K562 (cell line): ENCODE data around the gene NFYC. TPM values are rescaled to one million over a fixed set of nuclear protein-coding genes. Genes with fewer than 3 reads are reported as not detected.
A peak's percentile ranks its signal among the peaks of the same experiment; 100 is the strongest.

Experiments used
- ATAC-seq: fragments of 200-7000 bp; cut with Tn5 transposase; 3 replicates; pipeline ENCODE4 v1.9.1; 2020; ENCODE audit warnings: moderate library complexity
- BruUV-seq: library from RNA; stranded (reverse); fragments of 400-500 nt; replicated peaks from 2 replicates; lab custom pipeline; 2021; lab: Mats Ljungman, UMichigan
- CTCF ChIA-PET: fragments of 300-600 bp; formaldehyde crosslinking; extraction: SDS; loops from one replicate; lab custom pipeline; 2021; ENCODE audit warnings: low intra/inter-chr PET ratio; lab: Yijun Ruan, JAX
- POLR2A ChIA-PET: fragments of 300-600, 350-650 bp; sonication (Branson Sonifier 250); formaldehyde crosslinking; extraction: SDS; loops from one replicate; lab custom pipeline; 2021; ENCODE audit warnings: antibody characterized with exemption, inconsistent platforms; lab: Yijun Ruan, JAX
- DNase-seq, 4 experiments: peaks; one replicate each; pipeline versions ENCODE4 v3.0.0 to v3.0.0-alpha.2; 2011 to 2018; ENCODE audit warnings: low spot score in 3 of 4, mixed read lengths in 3 of 4; ENCODE audit errors: extremely low read depth in 1 of 4
- FAIRE-seq: peaks from 2 replicates; lab custom pipeline; 2011; peaks lifted over from hg19 to GRCh38; lab: Jason Lieb, UNC
- H2AFZ ChIP-seq: 2 replicates; pipeline ENCODE4 v1.6.0; 2011; ENCODE audit warnings: low read depth, low read length, control low read depth, inconsistent platforms
- H3K27ac ChIP-seq: fragments of 200-600 bp; 3 replicates; pipeline ENCODE4 v1.8.0; 2011; ENCODE audit warnings: low read depth, mild to moderate bottlenecking, control low read depth, inconsistent platforms, low read length, moderate library complexity, mixed read lengths; ENCODE audit errors: extremely low read depth
- H3K27me3 ChIP-seq, 2 experiments: fragments of 300-600 bp in 1 of 2; 2 replicates in 1 of 2; 3 replicates in 1 of 2; pipeline versions ENCODE4 v1.6.0 to v1.8.0; 2011; ENCODE audit warnings: inconsistent platforms in 2 of 2, low read length in 2 of 2, mild to moderate bottlenecking in 1 of 2, mixed read lengths in 1 of 2, moderate library complexity in 1 of 2; ENCODE audit not compliant: control insufficient read depth in 2 of 2, insufficient read depth in 2 of 2
- H3K36me3 ChIP-seq: fragments of 300-600 bp; 3 replicates; pipeline ENCODE4 v1.8.0; 2011; ENCODE audit warnings: mild to moderate bottlenecking, low read length, inconsistent platforms; ENCODE audit not compliant: control insufficient read depth, insufficient read depth
- H3K4me1 ChIP-seq, 2 experiments: fragments of 200-600 bp in 1 of 2; replicated peaks in 1 of 2; 2 replicates in 1 of 2; 3 replicates in 1 of 2; pipeline versions ENCODE4 v1.5.1 to v1.8.0; 2011; ENCODE audit warnings: inconsistent platforms in 2 of 2, low read length in 2 of 2, mild to moderate bottlenecking in 1 of 2, mixed read lengths in 1 of 2, moderate library complexity in 1 of 2; ENCODE audit not compliant: control insufficient read depth in 2 of 2, insufficient read depth in 2 of 2
- H3K4me2 ChIP-seq: 2 replicates; pipeline ENCODE4 v1.6.1; 2011; ENCODE audit warnings: low read length, control low read depth, inconsistent platforms, mixed read lengths; ENCODE audit not compliant: insufficient read depth
- H3K4me3 ChIP-seq: fragments of 200-600 bp; sonication (generic), shearing (Covaris generic); 2 replicates; pipeline ENCODE4 v1.5.1; 2016; ENCODE audit warnings: control low read depth, inconsistent platforms
- H3K79me2 ChIP-seq: fragments of 200-600 bp; 3 replicates; pipeline ENCODE4 v1.8.0; 2011; ENCODE audit warnings: low read length, inconsistent platforms; ENCODE audit not compliant: control insufficient read depth, insufficient read depth
- H3K9ac ChIP-seq, 2 experiments: 2 replicates each; pipeline versions ENCODE4 v1.6.0 to v1.6.1; 2011; ENCODE audit warnings: low read depth in 2 of 2, low read length in 2 of 2, control low read depth in 1 of 2, inconsistent platforms in 1 of 2, mild to moderate bottlenecking in 1 of 2, mixed read lengths in 1 of 2; ENCODE audit not compliant: insufficient read depth in 1 of 2
- H3K9me1 ChIP-seq: one replicate; pipeline ENCODE4 v1.6.0; 2011; ENCODE audit warnings: inconsistent platforms, mild to moderate bottlenecking, low read length, moderate library complexity; ENCODE audit not compliant: control insufficient read depth, insufficient read depth
- H3K9me3 ChIP-seq: replicated peaks from 2 replicates; pipeline ENCODE4 v1.5.1; 2011; ENCODE audit warnings: low read depth, low read length, inconsistent platforms; ENCODE audit not compliant: control insufficient read depth, insufficient read depth
- H4K20me1 ChIP-seq: replicated peaks from 2 replicates; pipeline ENCODE4 v1.6.1; 2011; ENCODE audit warnings: low read length, inconsistent platforms, mixed read lengths; ENCODE audit not compliant: control insufficient read depth, insufficient read depth
- CXXC5 ChIP-seq: fragments of 250-450 bp; sonication (Bioruptor Pico); IDR thresholded peaks from 2 replicates; pipeline ENCODE4 v1.8.0; 2022; ENCODE audit warnings: inconsistent platforms, mild to moderate bottlenecking, moderate library complexity
- FOXJ2 ChIP-seq: fragments of 200-800 bp; sonication (Bioruptor generic); IDR thresholded peaks from 2 replicates; pipeline ENCODE4 v1.6.1; 2016; ENCODE audit warnings: missing genetic modification characterization, missing compliant biosample characterization
- IRF1 ChIP-seq: sonication (generic); formaldehyde crosslinking; IDR thresholded peaks from 2 replicates; pipeline ENCODE4 v1.8.0; 2022; ENCODE audit warnings: missing genetic modification reagents, mild to moderate bottlenecking, borderline replicate concordance
- PHF20 ChIP-seq: fragments of 450-650 bp; IDR thresholded peaks from 2 replicates; pipeline ENCODE4 v1.6.1; 2018; ENCODE audit not compliant: partially characterized antibody
- POLR2A ChIP-seq: fragments of 450-650 bp; conservative IDR thresholded peaks from 2 replicates; pipeline ENCODE4 v1.6.1; 2016
- POLR3G ChIP-seq: IDR thresholded peaks from 2 replicates; pipeline ENCODE4 v1.6.1; 2011; ENCODE audit not compliant: insufficient read length, insufficient replicate concordance; ENCODE audit errors: extremely low read depth
- RAD51 ChIP-seq: fragments of 450-650 bp; IDR thresholded peaks from 2 replicates; pipeline ENCODE4 v1.7.1; 2016; ENCODE audit warnings: low read depth, mild to moderate bottlenecking, borderline replicate concordance
- SMAD3 ChIP-seq: fragments of 450-650 bp; formaldehyde crosslinking; conservative IDR thresholded peaks from 2 replicates; pipeline ENCODE4 v1.4.0; 2020; ENCODE audit warnings: mild to moderate bottlenecking
- SMARCB1 ChIP-seq: IDR thresholded peaks from 2 replicates; pipeline ENCODE4 v1.6.1; 2011; ENCODE audit warnings: improper control_type of control experiment, low read depth; ENCODE audit not compliant: insufficient read length
- SMARCC2 ChIP-seq: fragments of 450-650 bp; IDR thresholded peaks from 2 replicates; pipeline ENCODE4 v1.6.1; 2017; ENCODE audit warnings: antibody characterized with exemption, moderate library complexity, mild to moderate bottlenecking, low read depth
- THRA ChIP-seq: fragments of 450-650 bp; IDR thresholded peaks from 2 replicates; pipeline ENCODE4 v1.6.1; 2017; ENCODE audit warnings: mild to moderate bottlenecking, moderate library complexity
- ZBTB8A ChIP-seq: fragments of 450-650 bp; IDR thresholded peaks from 2 replicates; pipeline ENCODE4 v1.6.1; 2018; ENCODE audit warnings: mild to moderate bottlenecking, moderate library complexity; ENCODE audit not compliant: partially characterized antibody
- ZEB2 ChIP-seq: fragments of 450-650 bp; IDR thresholded peaks from 2 replicates; pipeline ENCODE4 v1.6.1; 2016
- ZNF639 ChIP-seq, 2 experiments: fragments of 200-800 bp in 1 of 2; sonication (Bioruptor generic) in 1 of 2; sonication (generic) in 1 of 2; formaldehyde crosslinking in 1 of 2; IDR thresholded peaks in 1 of 2; conservative IDR thresholded peaks in 1 of 2; 2 replicates each; pipeline versions ENCODE4 v1.5.0 to v1.6.1; 2016 to 2020; ENCODE audit warnings: missing compliant biosample characterization in 1 of 2, missing genetic modification characterization in 1 of 2, missing genetic modification reagents in 1 of 2
- WGBS: fragments of 100-300 bp; shearing (Covaris generic); methylation state at CpG from one replicate; pipeline ENCODE4 v1.1.6; 2016; ENCODE audit warnings: low coverage, mixed read lengths; ENCODE audit not compliant: insufficient coverage; ENCODE audit errors: missing lambda C conversion rate; 5-methylcytosine and 5-hydroxymethylcytosine counted together
- in situ Hi-C: fragments of 300-500 bp; cut with MboI; formaldehyde crosslinking; loops from 4 replicates; pipeline ENCODE4 v1.15.0; 2018; ENCODE audit warnings: inconsistent platforms, mixed read lengths
- intact Hi-C: fragments of 100-400 bp; cut with micrococcal nuclease; formaldehyde crosslinking; loops from 2 replicates; pipeline ENCODE4 v1.14.2; 2022
- polyA plus RNA-seq, 8 experiments: library from polyadenylated mRNA; depleted of rRNA in 4 of 8; stranded (reverse) in 5 of 8; unstranded in 3 of 8; fragments of >200 nt; fragmentation: Nextera tagmentation in 2 of 8; fragmentation: Illumina TruSeq in 1 of 8; extraction: Ambion mirVana in 2 of 8; extraction: Trizol in 1 of 8; gene quantifications; 2 replicates each; pipeline versions ENCODE4 v1.2.1 to v1.2.3, GENCODE V29; 2011 to 2014; ENCODE audit warnings: inconsistent platforms in 1 of 8, missing spikeins in 1 of 8
- total RNA-seq, 7 experiments: library from RNA; depleted of rRNA in 6 of 7; stranded (reverse); fragments of >200 nt in 6 of 7; fragmentation: Illumina TruSeq in 2 of 7; extraction: Trizol in 2 of 7; gene quantifications; 2 replicates each; pipeline versions ENCODE4 v1.2.1 to v1.2.3, GENCODE V29; 2011 to 2021; ENCODE audit warnings: low replicate concordance in 1 of 7

The NFYC gene
- total and polyA plus RNA-seq, 9 of the 15 experiments (the other 6 are each of a cell fraction or from before 2014, with no cell fraction given), result 4.8 to 59.8 (median 41.1) TPM

GRCh38 chr1:40704817-40705733, 13.6 kb downstream of the NFYC start (continued):
- TF ChIP-seq SMARCB1 (no peak), RAD51 (peak; percentile 83), PHF20 (peak; percentile 52), CXXC5 (CRISPR knock-in tag) (0 out of 2 replicates have a peak, but pooled peaks have one; percentile 14), FOXJ2 (tag) (0 out of 2 replicates have a peak, but pooled peaks have one; percentile 63)

- CTCF ChIA-PET, result no interaction called here
- H3K36me3 ChIP-seq, result no peaks in the 10 kb centered on the region
- H3K79me2 ChIP-seq, result peaks cover 89% of the 10 kb centered on the region
- H3K4me1 ChIP-seq, result peaks cover 0 to 30% of the 10 kb centered on the region in 2 experiments; a peak in 4 of 5 replicates
- no TSS peak for BruUV-seq
- in situ Hi-C loops (no loop called here), intact Hi-C loops (no loop called here)
- DNase-seq, result no peak
- ATAC-seq, result no peak
- no peaks in the 10 kb centered on the region for H3K9me3 ChIP-seq
- no peaks in the 10 kb centered on the region for H3K9me1 ChIP-seq
- no peak overlapping the region for H2AFZ ChIP-seq
- no peak overlapping the region for H3K27ac ChIP-seq
- H3K9ac ChIP-seq, result no peak overlapping the region
- H3K27me3 ChIP-seq, result no peaks in the 10 kb centered on the region
- WGBS, result 74% methylated on average over 4 of the region's 4 CpGs
- no peak overlapping the region for H3K4me2 ChIP-seq
- FAIRE-seq, result no peak
- no peak overlapping the region for H3K4me3 ChIP-seq
- POLR2A ChIA-PET, result interaction anchor here (0.9 to 14.0 kb wide), 3 partner anchors 10 to 16 kb away, joined by 4 to 212 read pairs (median 7); partner anchors contain the start of gene NFYC
- H4K20me1 ChIP-seq, result no peaks in the 10 kb centered on the region
- no peak for TF ChIP-seq POLR3G
- no peak for TF ChIP-seq ZEB2
- no peak for TF ChIP-seq ZBTB8A
- TF ChIP-seq POLR2A, result no peak
- TF ChIP-seq SMAD3 (CRISPR knock-in tag), result no peak
- TF ChIP-seq THRA, result no peak
- TF ChIP-seq ZNF639 (CRISPR knock-in tag; conservative IDR thresholded peaks at IDR 0.05 in 1 of 2, IDR thresholded peaks at IDR 0.05 in 1 of 2), result no peak
- TF ChIP-seq SMARCC2, result no peak
- no peak for TF ChIP-seq IRF1
Observed at GRCh38 chr1:40706626-40707025, 15.1 kb downstream of the NFYC start.
